IMR-90 (cell line): ENCODE data around the gene SF3B3. TPM values are rescaled to one million over a fixed set of nuclear protein-coding genes. Genes with fewer than 3 reads are reported as not detected.

Experiments
- ATAC-seq: fragments of 200-7000 bp; cut with Tn5 transposase; 2 replicates; pipeline ENCODE4 v1.9.1; 2020; ENCODE audit warnings: low read depth, mild to moderate bottlenecking, moderate library complexity
- BruUV-seq: library from RNA; stranded (reverse); fragments of 400-500 nt; replicated peaks from 2 replicates; lab custom pipeline; 2021; lab: Mats Ljungman, UMichigan
- CTCF ChIA-PET: fragments of 300-600 bp; formaldehyde crosslinking; extraction: SDS; loops from one replicate; lab custom pipeline; 2021; ENCODE audit warnings: antibody characterized with exemption; lab: Yijun Ruan, JAX
- POLR2A ChIA-PET: fragments of 300-600 bp; sonication (Branson Sonifier 250); formaldehyde crosslinking; loops from one replicate; lab custom pipeline; 2022; ENCODE audit warnings: antibody characterized with exemption; ENCODE audit not compliant: unreplicated experiment; lab: Charles Lee
- DNase-seq: peaks from one replicate; pipeline ENCODE4 v3.0.0; 2013
- H2AFZ ChIP-seq: replicated peaks from 2 replicates; pipeline ENCODE3; 2013; ENCODE audit warnings: low read length, mild to moderate bottlenecking; ENCODE audit not compliant: poor library complexity
- H2AK5ac ChIP-seq: 2 replicates; pipeline ENCODE4 v1.6.1; 2013; ENCODE audit warnings: low read depth, low read length, inconsistent platforms
- H2AK9ac ChIP-seq: replicated peaks from 2 replicates; pipeline ENCODE3; 2013; ENCODE audit warnings: mild to moderate bottlenecking, low read depth, low read length, moderate library complexity; ENCODE audit not compliant: poor library complexity
- H2BK120ac ChIP-seq: 2 replicates; pipeline ENCODE4 v1.6.1; 2013; ENCODE audit warnings: low read depth, low read length, inconsistent platforms
- H2BK15ac ChIP-seq: 3 replicates; pipeline ENCODE4 v1.6.1; 2013; ENCODE audit warnings: low read depth, low read length, inconsistent platforms
- H2BK20ac ChIP-seq: 2 replicates; pipeline ENCODE4 v1.6.1; 2013; ENCODE audit warnings: low read depth, mild to moderate bottlenecking, inconsistent platforms, low read length, moderate library complexity
- H2BK5ac ChIP-seq: 2 replicates; pipeline ENCODE4 v1.6.1; 2013; ENCODE audit warnings: mild to moderate bottlenecking, low read depth, low read length, inconsistent platforms; ENCODE audit not compliant: poor library complexity, severe bottlenecking
- H3K14ac ChIP-seq: replicated peaks from 2 replicates; pipeline ENCODE4 v1.6.1; 2013; ENCODE audit warnings: low read depth, low read length, inconsistent platforms
- H3K18ac ChIP-seq: 2 replicates; pipeline ENCODE4 v1.6.1; 2013; ENCODE audit warnings: low read depth, low read length, control low read depth
- H3K23ac ChIP-seq: 2 replicates; pipeline ENCODE4 v1.6.1; 2013; ENCODE audit warnings: low read depth, low read length, inconsistent platforms
- H3K27ac ChIP-seq: 2 replicates; pipeline ENCODE4 v1.5.1; 2013; ENCODE audit warnings: mild to moderate bottlenecking, control low read depth, low read length; ENCODE audit not compliant: insufficient read depth
- H3K27me3 ChIP-seq: 2 replicates; pipeline ENCODE4 v1.6.1; 2013; ENCODE audit warnings: low read length; ENCODE audit not compliant: control insufficient read depth, insufficient read depth
- H3K36me3 ChIP-seq: 2 replicates; pipeline ENCODE4 v1.6.1; 2013; ENCODE audit warnings: low read length, mixed read lengths; ENCODE audit not compliant: control insufficient read depth, insufficient read depth
- H3K4ac ChIP-seq: 2 replicates; pipeline ENCODE4 v1.6.1; 2013; ENCODE audit warnings: low read depth, low read length, inconsistent platforms
- H3K4me1 ChIP-seq: 2 replicates; pipeline ENCODE4 v1.6.1; 2013; ENCODE audit warnings: low read length, mixed read lengths; ENCODE audit not compliant: control insufficient read depth, insufficient read depth
- H3K4me2 ChIP-seq: 2 replicates; pipeline ENCODE4 v1.6.1; 2013; ENCODE audit warnings: low read depth, mild to moderate bottlenecking, control low read depth, low read length, moderate library complexity
- H3K4me3 ChIP-seq: 2 replicates; pipeline ENCODE4 v1.5.1; 2013; ENCODE audit warnings: low read depth, mild to moderate bottlenecking, control low read depth, low read length, moderate library complexity; ENCODE audit not compliant: insufficient read depth
- H3K56ac ChIP-seq: 2 replicates; pipeline ENCODE4 v1.6.1; 2013; ENCODE audit warnings: low read length, inconsistent platforms; ENCODE audit not compliant: insufficient read depth; ENCODE audit errors: extremely low read depth
- H3K79me1 ChIP-seq, 2 experiments: 2 replicates each; pipeline ENCODE4 v1.6.1; 2013; ENCODE audit warnings: low read length in 2 of 2, inconsistent platforms in 1 of 2, low read depth in 1 of 2
- H3K9ac ChIP-seq: 2 replicates; pipeline ENCODE4 v1.6.1; 2013; ENCODE audit warnings: low read depth, low read length, control low read depth
- H3K9me1 ChIP-seq: 2 replicates; pipeline ENCODE4 v1.6.1; 2013; ENCODE audit warnings: low read length, inconsistent platforms; ENCODE audit not compliant: insufficient read depth
- H3K9me3 ChIP-seq: 2 replicates; pipeline ENCODE4 v1.6.1; 2013; ENCODE audit warnings: low read length; ENCODE audit not compliant: control insufficient read depth, insufficient read depth
- H4K20me1 ChIP-seq: 2 replicates; pipeline ENCODE4 v1.6.1; 2013; ENCODE audit warnings: low read length, inconsistent platforms; ENCODE audit not compliant: insufficient read depth
- H4K5ac ChIP-seq: 2 replicates; pipeline ENCODE4 v1.6.1; 2013; ENCODE audit warnings: mild to moderate bottlenecking, low read depth, low read length, control low read depth
- H4K8ac ChIP-seq, 2 experiments: 2 replicates each; pipeline ENCODE4 v1.6.1; 2013; ENCODE audit warnings: low read depth in 2 of 2, low read length in 2 of 2, control low read depth in 1 of 2, inconsistent platforms in 1 of 2
- H4K91ac ChIP-seq: 2 replicates; pipeline ENCODE4 v1.6.1; 2013; ENCODE audit warnings: low read depth, low read length, inconsistent platforms; ENCODE audit not compliant: insufficient read depth
- CEBPB ChIP-seq: IDR thresholded peaks from 2 replicates; pipeline ENCODE4 v1.6.1; 2012; ENCODE audit warnings: low read depth, low read length, improper control_type of control experiment
- ELK1 ChIP-seq: fragments of 150-350 bp; IDR thresholded peaks from 2 replicates; pipeline ENCODE4 v1.6.1; 2016; ENCODE audit warnings: low read depth, mild to moderate bottlenecking, low read length, moderate library complexity, borderline replicate concordance
- MAFK ChIP-seq: IDR thresholded peaks from 2 replicates; pipeline ENCODE4 v1.6.1; 2012; ENCODE audit warnings: low read depth, low read length, improper control_type of control experiment
- NFE2L2 ChIP-seq: fragments of 150-350 bp; IDR thresholded peaks from 2 replicates; pipeline ENCODE4 v1.6.1; 2016; ENCODE audit warnings: low read depth, mild to moderate bottlenecking, low read length
- POLR2A ChIP-seq: IDR thresholded peaks from 2 replicates; pipeline ENCODE4 v1.6.1; 2012; ENCODE audit warnings: mild to moderate bottlenecking, low read depth, low read length
- RCOR1 ChIP-seq: IDR thresholded peaks from 2 replicates; pipeline ENCODE4 v1.6.1; 2012; ENCODE audit warnings: mild to moderate bottlenecking, low read length, improper control_type of control experiment; ENCODE audit not compliant: insufficient replicate concordance
- SMC3 ChIP-seq: fragments of 150-350 bp; IDR thresholded peaks from 2 replicates; pipeline ENCODE4 v1.6.1; 2016; ENCODE audit warnings: low read depth, mild to moderate bottlenecking, antibody characterized with exemption, low read length, moderate library complexity
- WGBS, 2 experiments: methylation state at CpG; one replicate each; pipeline versions ENCODE4 v1.1.5 to v1.1.7; 2013; ENCODE audit warnings: missing lambda C conversion rate in 2 of 2; ENCODE audit not compliant: insufficient read length in 1 of 2; ENCODE audit errors: extremely low coverage in 2 of 2; 5-methylcytosine and 5-hydroxymethylcytosine counted together
- dilution Hi-C: fragments of 300-500 bp; cut with HindIII; formaldehyde crosslinking; loops from one replicate; pipeline ENCODE4 v1.14.3; 2018; ENCODE audit warnings: low sequenced_read_pairs; ENCODE audit not compliant: unreplicated experiment
- in situ Hi-C: fragments of 300-500 bp; cut with MboI; formaldehyde crosslinking; loops from 3 replicates; pipeline ENCODE4 v1.14.3; 2019; ENCODE audit warnings: low sequenced_read_pairs, inconsistent platforms, mixed read lengths
- intact Hi-C: fragments of 100-400 bp; cut with micrococcal nuclease; formaldehyde crosslinking; loops from 2 replicates; pipeline ENCODE4 v1.10.0; 2022
- polyA plus RNA-seq, 3 experiments: library from polyadenylated mRNA; depleted of rRNA; stranded (reverse); fragments of >200 nt; gene quantifications; 2 replicates each; pipeline ENCODE4 v1.2.3, GENCODE V29; 2012; ENCODE audit warnings: low replicate concordance in 1 of 3
- total RNA-seq: library from RNA; depleted of rRNA; stranded (reverse); fragments of >200 nt; gene quantifications from 2 replicates; pipeline ENCODE4 v1.2.3, GENCODE V29; 2012
- TF ChIP-seq, protein P1 (sequence below): conservative IDR thresholded peaks from 2 replicates; pipeline ENCODE4 v1.5.1; 2012; ENCODE audit warnings: mild to moderate bottlenecking, low read depth, low read length, improper control_type of control experiment

Gene SF3B3
- total and polyA plus RNA-seq, 2 of the 4 experiments (the other 2 are of a cell fraction) = 97.9 to 134 TPM

- POLR2A ChIA-PET = no interaction called here
- H3K18ac ChIP-seq = peak overlapping the region; percentile 68; the same call in 1 of the 2 replicates
- H3K56ac ChIP-seq = no peak overlapping the region; the same call in 1 of the 2 replicates
- peak overlapping the region; percentile 86; the same call in 1 of the 2 replicates for H3K14ac ChIP-seq
- H3K4me3 ChIP-seq = no peak overlapping the region
- intact Hi-C loops (loop anchor here (5.0 kb wide), 2 partner anchors 64 to 79 kb away; no protein-coding TSS in a partner anchor), dilution Hi-C loops (no loop called here), in situ Hi-C loops (loop anchor here (5.0 kb wide), 1 partner anchor 79 kb away; no protein-coding TSS in a partner anchor)
- no peak overlapping the region for H2AK9ac ChIP-seq
- H2BK5ac ChIP-seq = peak overlapping the region; percentile 47
- no peak overlapping the region for H2AFZ ChIP-seq
- ATAC-seq = peak; percentile 73
- peak overlapping the region; percentile 78; the same call in 1 of the 2 replicates for H2BK120ac ChIP-seq
- peaks cover 42% of the 10 kb centered on the region for H3K9me1 ChIP-seq
- H4K8ac ChIP-seq = peak overlapping the region in 1 of 2 experiments; percentile 38; a peak in 1 of 4 replicates
- H3K9me3 ChIP-seq = no peaks in the 10 kb centered on the region
- H4K5ac ChIP-seq = no peak overlapping the region
- H3K27me3 ChIP-seq = no peaks in the 10 kb centered on the region
- H2AK5ac ChIP-seq = peak overlapping the region; percentile 3; the same call in 1 of the 2 replicates
- H2BK15ac ChIP-seq = no peak overlapping the region; the same call in 2 of the 3 replicates
- peak overlapping the region; percentile 14; the same call in 1 of the 2 replicates for H3K4me2 ChIP-seq
- no peak overlapping the region for H3K9ac ChIP-seq
- WGBS, 2 experiments = 0% methylated on average over 1 of the region's 5 CpGs; no CpG with 5 or more reads in 1 of the 2 experiments
- H3K36me3 ChIP-seq = peaks cover 45% of the 10 kb centered on the region
- TF ChIP-seq CEBPB (peak; percentile 96), POLR2A (no peak), NFE2L2 (peak; percentile 2; the same call in 1 of the 2 replicates), MAFK (peak; percentile 87), RCOR1 (peak; percentile 70), SMC3 (0 out of 2 replicates have a peak, but pooled peaks have one; percentile 1), ELK1 (no peak)
- TF ChIP-seq, protein P1, sequence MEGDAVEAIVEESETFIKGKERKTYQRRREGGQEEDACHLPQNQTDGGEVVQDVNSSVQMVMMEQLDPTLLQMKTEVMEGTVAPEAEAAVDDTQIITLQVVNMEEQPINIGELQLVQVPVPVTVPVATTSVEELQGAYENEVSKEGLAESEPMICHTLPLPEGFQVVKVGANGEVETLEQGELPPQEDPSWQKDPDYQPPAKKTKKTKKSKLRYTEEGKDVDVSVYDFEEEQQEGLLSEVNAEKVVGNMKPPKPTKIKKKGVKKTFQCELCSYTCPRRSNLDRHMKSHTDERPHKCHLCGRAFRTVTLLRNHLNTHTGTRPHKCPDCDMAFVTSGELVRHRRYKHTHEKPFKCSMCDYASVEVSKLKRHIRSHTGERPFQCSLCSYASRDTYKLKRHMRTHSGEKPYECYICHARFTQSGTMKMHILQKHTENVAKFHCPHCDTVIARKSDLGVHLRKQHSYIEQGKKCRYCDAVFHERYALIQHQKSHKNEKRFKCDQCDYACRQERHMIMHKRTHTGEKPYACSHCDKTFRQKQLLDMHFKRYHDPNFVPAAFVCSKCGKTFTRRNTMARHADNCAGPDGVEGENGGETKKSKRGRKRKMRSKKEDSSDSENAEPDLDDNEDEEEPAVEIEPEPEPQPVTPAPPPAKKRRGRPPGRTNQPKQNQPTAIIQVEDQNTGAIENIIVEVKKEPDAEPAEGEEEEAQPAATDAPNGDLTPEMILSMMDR = no peak
- peak overlapping the region; percentile 79; the same call in 1 of the 2 replicates for H3K27ac ChIP-seq
- BruUV-seq = no TSS peak
- peak overlapping the region; percentile 76 for H3K4ac ChIP-seq
- H4K91ac ChIP-seq = no peak overlapping the region
- H2BK20ac ChIP-seq = peak overlapping the region; percentile 72; the same call in 1 of the 2 replicates
- H3K4me1 ChIP-seq = peaks cover 40% of the 10 kb centered on the region
- peaks cover 5 to 74% of the 10 kb centered on the region in 2 experiments; a peak in 3 of 4 replicates for H3K79me1 ChIP-seq
- CTCF ChIA-PET = interaction anchor here (0.6 to 1.0 kb wide), 4 partner anchors 12 to 449 kb away, joined by 3 to 5 read pairs (median 4); no protein-coding TSS in a partner anchor
- peak overlapping the region; percentile 81; the same call in 1 of the 2 replicates for H3K23ac ChIP-seq
- peak; percentile 97 for DNase-seq
- peaks cover 53% of the 10 kb centered on the region for H4K20me1 ChIP-seq
These were observed 50.0 kb downstream of the SF3B3 start for GRCh38 chr16:70573451-70574121.
